H9 (cell line): ENCODE measurements around the gene MED29. TPM values are rescaled to one million over a fixed set of nuclear protein-coding genes. Genes with fewer than 3 reads are reported as not detected.
A peak's percentile ranks its signal among the peaks of the same experiment; 100 is the strongest.

ENCODE experiments used
- DNase-seq: peaks from one replicate; pipeline ENCODE4 v3.0.0-alpha.2; 2017
- H2AFZ ChIP-seq: one replicate; pipeline ENCODE4 v1.6.1; 2013; ENCODE audit warnings: mild to moderate bottlenecking, low read length, control low read depth, moderate library complexity
- H2AK5ac ChIP-seq: 2 replicates; pipeline ENCODE4 v1.6.1; 2013; ENCODE audit warnings: low read length, control low read depth, mixed read lengths; ENCODE audit not compliant: insufficient read length
- H2BK120ac ChIP-seq: one replicate; pipeline ENCODE4 v1.6.1; 2013; ENCODE audit warnings: low read depth, mild to moderate bottlenecking, low read length, control low read depth, inconsistent platforms; ENCODE audit not compliant: poor library complexity, severe bottlenecking
- H2BK12ac ChIP-seq: 2 replicates; pipeline ENCODE4 v1.6.1; 2013; ENCODE audit warnings: low read length, control low read depth, mixed read lengths, low read depth; ENCODE audit not compliant: insufficient read length
- H2BK15ac ChIP-seq: 2 replicates; pipeline ENCODE4 v1.6.1; 2013; ENCODE audit warnings: low read depth, low read length, control low read depth
- H2BK20ac ChIP-seq: one replicate; pipeline ENCODE4 v1.6.1; 2013; ENCODE audit warnings: low read depth, mild to moderate bottlenecking, low read length, control low read depth, inconsistent platforms; ENCODE audit not compliant: poor library complexity, severe bottlenecking
- H2BK5ac ChIP-seq: 2 replicates; pipeline ENCODE4 v1.6.1; 2013; ENCODE audit warnings: low read length, control low read depth, mixed read lengths; ENCODE audit not compliant: insufficient read length
- H3K14ac ChIP-seq: 2 replicates; pipeline ENCODE4 v1.6.1; 2013; ENCODE audit warnings: low read length, control low read depth; ENCODE audit not compliant: insufficient read depth
- H3K18ac ChIP-seq: 2 replicates; pipeline ENCODE4 v1.6.1; 2013; ENCODE audit warnings: low read depth, mild to moderate bottlenecking, mixed read lengths, low read length, control low read depth; ENCODE audit not compliant: insufficient read length
- H3K23ac ChIP-seq: 2 replicates; pipeline ENCODE4 v1.6.1; 2013; ENCODE audit warnings: low read length, control low read depth, mixed read lengths, low read depth; ENCODE audit not compliant: insufficient read length
- H3K23me2 ChIP-seq: 2 replicates; pipeline ENCODE4 v1.6.1; 2013; ENCODE audit warnings: low read depth, mild to moderate bottlenecking, mixed read lengths, low read length, control low read depth; ENCODE audit not compliant: insufficient read length, poor library complexity, severe bottlenecking
- H3K27ac ChIP-seq: 2 replicates; pipeline ENCODE4 v1.5.1; 2013; ENCODE audit warnings: low read length, control low read depth, mixed read lengths, low read depth; ENCODE audit not compliant: insufficient read length
- H3K27me3 ChIP-seq: 2 replicates; pipeline ENCODE4 v1.6.1; 2013; ENCODE audit warnings: low read length, control low read depth, inconsistent platforms; ENCODE audit not compliant: insufficient read depth
- H3K4ac ChIP-seq: 2 replicates; pipeline ENCODE4 v1.6.1; 2013; ENCODE audit warnings: low read depth, mild to moderate bottlenecking, control low read depth, inconsistent platforms, low read length, moderate library complexity
- H3K4me1 ChIP-seq: 2 replicates; pipeline ENCODE4 v1.6.1; 2013; ENCODE audit warnings: low read length, control low read depth, inconsistent platforms; ENCODE audit not compliant: insufficient read depth
- H3K4me2 ChIP-seq: 2 replicates; pipeline ENCODE4 v1.6.1; 2013; ENCODE audit warnings: low read length, control low read depth, mixed read lengths; ENCODE audit not compliant: insufficient read length, insufficient read depth
- H3K56ac ChIP-seq: 2 replicates; pipeline ENCODE4 v1.6.1; 2013; ENCODE audit warnings: low read depth, mild to moderate bottlenecking, mixed read lengths, low read length, control low read depth; ENCODE audit not compliant: insufficient read length
- H3K79me1 ChIP-seq: 2 replicates; pipeline ENCODE4 v1.6.1; 2013; ENCODE audit warnings: low read depth, mild to moderate bottlenecking, moderate library complexity, low read length, control low read depth, inconsistent platforms; ENCODE audit not compliant: insufficient read depth, poor library complexity, severe bottlenecking
- H3K79me2 ChIP-seq: 2 replicates; pipeline ENCODE4 v1.6.1; 2013; ENCODE audit warnings: low read length, control low read depth, inconsistent platforms; ENCODE audit not compliant: insufficient read depth
- H3K9ac ChIP-seq: 2 replicates; pipeline ENCODE4 v1.6.1; 2013; ENCODE audit warnings: low read length, control low read depth, mixed read lengths; ENCODE audit not compliant: insufficient read length; ENCODE audit errors: extremely low read depth
- H3K9me3 ChIP-seq: one replicate; pipeline ENCODE4 v1.6.1; 2013; ENCODE audit warnings: low read depth, low read length, inconsistent platforms; ENCODE audit not compliant: control insufficient read depth
- H3T11ph ChIP-seq: one replicate; pipeline ENCODE4 v1.6.1; 2013; ENCODE audit warnings: mild to moderate bottlenecking, low read length, control low read depth, inconsistent platforms
- H4K20me1 ChIP-seq: one replicate; pipeline ENCODE4 v1.6.1; 2013; ENCODE audit not compliant: control insufficient read depth, insufficient read length, insufficient read depth
- H4K5ac ChIP-seq: 2 replicates; pipeline ENCODE4 v1.6.1; 2013; ENCODE audit warnings: low read depth, mild to moderate bottlenecking, mixed read lengths, low read length, control low read depth; ENCODE audit not compliant: insufficient read length
- H4K8ac ChIP-seq: replicated peaks from 2 replicates; pipeline ENCODE4 v1.6.1; 2013; ENCODE audit warnings: low read length, control low read depth, mixed read lengths, low read depth; ENCODE audit not compliant: insufficient read length
- H4K91ac ChIP-seq: 2 replicates; pipeline ENCODE4 v1.6.1; 2013; ENCODE audit warnings: low read depth, mild to moderate bottlenecking, moderate library complexity, mixed read lengths, low read length, control low read depth; ENCODE audit not compliant: insufficient read length
- H3K27ac Mint-ChIP-seq, 3 experiments: 2 replicates in 2 of 3; 3 replicates in 1 of 3; pipeline ENCODE4 v1.8.0; 2020 to 2021; ENCODE audit warnings: mixed read lengths in 3 of 3, mild to moderate bottlenecking in 1 of 3, moderate library complexity in 1 of 3
- H3K27me3 Mint-ChIP-seq: 2 replicates; pipeline ENCODE4 v1.8.0; 2021; ENCODE audit warnings: low read depth, mild to moderate bottlenecking, moderate library complexity, mixed read lengths
- H3K36me3 Mint-ChIP-seq, 3 experiments: 2 replicates in 2 of 3; 3 replicates in 1 of 3; pipeline ENCODE4 v1.8.0; 2020 to 2021; ENCODE audit warnings: low read depth in 3 of 3, mixed read lengths in 3 of 3; ENCODE audit not compliant: insufficient read depth in 1 of 3
- H3K4me1 Mint-ChIP-seq, 2 experiments: 2 replicates each; pipeline ENCODE4 v1.8.0; 2020; ENCODE audit warnings: mixed read lengths in 2 of 2
- H3K4me3 Mint-ChIP-seq, 2 experiments: 2 replicates in 1 of 2; 3 replicates in 1 of 2; pipeline ENCODE4 v1.8.0; 2020 to 2021; ENCODE audit warnings: mild to moderate bottlenecking in 2 of 2, mixed read lengths in 2 of 2, moderate library complexity in 1 of 2
- H3K9me3 Mint-ChIP-seq, 2 experiments: 2 replicates in 1 of 2; 3 replicates in 1 of 2; pipeline ENCODE4 v1.8.0; 2020; ENCODE audit warnings: mild to moderate bottlenecking in 2 of 2, mixed read lengths in 2 of 2, moderate library complexity in 1 of 2
- WGBS: extraction: QIAGEN DNeasy Blood & Tissue Kit; methylation state at CpG from one replicate; pipeline ENCODE4 v1.1.7; 2013; ENCODE audit warnings: missing lambda C conversion rate, low lambda C conversion rate, mixed read lengths; ENCODE audit not compliant: insufficient read length; ENCODE audit errors: extremely low coverage; 5-methylcytosine and 5-hydroxymethylcytosine counted together
- total RNA-seq: library from RNA; stranded (reverse); gene quantifications from 2 replicates; pipeline ENCODE4 v1.2.1, GENCODE V29; 2021
- TF ChIP-seq, protein P1 (sequence below): fragments of 200-600 bp; sonication (generic); conservative IDR thresholded peaks from 3 replicates; pipeline ENCODE4 v1.8.0; 2021; ENCODE audit warnings: antibody characterized with exemption, mild to moderate bottlenecking

The MED29 gene
- total RNA-seq, 1 experiment from 2014 or later, result 48.3 TPM

DNA sequence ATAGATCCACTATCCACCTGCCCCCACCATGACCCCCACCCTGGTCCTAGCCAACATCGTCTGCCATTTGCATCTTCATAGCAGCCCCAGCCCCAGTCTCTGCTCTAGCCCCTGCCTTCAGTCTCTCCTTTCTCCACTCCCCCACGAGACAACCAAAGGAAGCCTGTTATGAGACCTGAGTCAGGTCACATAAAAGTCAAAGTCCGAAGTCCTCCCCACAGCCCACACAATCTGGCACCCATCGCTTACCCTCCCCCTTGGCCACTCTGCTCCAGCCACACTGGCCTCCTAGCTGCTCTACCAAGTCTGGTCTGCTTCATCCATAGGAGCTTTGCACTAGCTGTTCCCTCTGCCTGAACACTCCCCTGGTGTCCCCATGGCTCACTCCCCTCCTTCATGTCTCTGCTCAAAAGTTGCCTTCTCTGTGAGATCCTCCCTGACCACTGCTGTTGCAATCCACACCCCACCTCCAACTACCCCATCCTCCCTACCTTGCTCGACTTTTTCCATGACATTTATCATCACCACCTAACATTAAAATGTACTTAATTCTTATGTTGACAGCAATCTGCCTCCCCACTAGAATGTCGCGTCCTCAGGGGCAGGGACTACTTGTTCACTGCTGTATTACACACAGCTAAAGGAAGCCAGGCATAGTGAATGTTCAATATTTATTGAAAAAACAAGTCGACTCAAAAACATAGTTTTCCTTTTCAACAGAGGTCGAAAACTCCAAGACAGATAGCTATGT is 20.1 kb downstream of the MED29 start:
- Histone ChIP-seq H4K91ac (no peak overlapping the region), H2AFZ (no peak overlapping the region), H3T11ph (no peak overlapping the region), H3K18ac (no peak overlapping the region), H2AK5ac (no peak overlapping the region), H2BK15ac (no peak overlapping the region), H3K4ac (no peak overlapping the region), H3K27ac (no peak overlapping the region), H3K27me3 (no peaks in the 10 kb centered on the region), H3K56ac (no peak overlapping the region), H4K8ac (no peak overlapping the region), H4K5ac (no peak overlapping the region), H3K14ac (no peak overlapping the region), H3K79me2 (peaks cover 9% of the 10 kb centered on the region; the same call in 1 of the 2 replicates), H3K4me2 (peak overlapping the region; percentile 27), H2BK120ac (no peak overlapping the region), H3K23me2 (peaks cover 19% of the 10 kb centered on the region), H2BK20ac (no peak overlapping the region), H3K9me3 (no peaks in the 10 kb centered on the region), H3K23ac (no peak overlapping the region), H4K20me1 (peaks cover 2% of the 10 kb centered on the region), H3K79me1 (peaks cover 6% of the 10 kb centered on the region), H2BK12ac (no peak overlapping the region), H3K4me1 (peaks cover 4% of the 10 kb centered on the region; the same call in 1 of the 2 replicates), H3K9ac (no peak overlapping the region), H2BK5ac (no peak overlapping the region)
- H3K27me3 Mint-ChIP-seq, result peaks cover 1% of the 10 kb centered on the region; the same call in 1 of the 2 replicates
- H3K4me1 Mint-ChIP-seq, result peaks cover 41 to 51% of the 10 kb centered on the region in 2 experiments
- TF ChIP-seq, protein P1, sequence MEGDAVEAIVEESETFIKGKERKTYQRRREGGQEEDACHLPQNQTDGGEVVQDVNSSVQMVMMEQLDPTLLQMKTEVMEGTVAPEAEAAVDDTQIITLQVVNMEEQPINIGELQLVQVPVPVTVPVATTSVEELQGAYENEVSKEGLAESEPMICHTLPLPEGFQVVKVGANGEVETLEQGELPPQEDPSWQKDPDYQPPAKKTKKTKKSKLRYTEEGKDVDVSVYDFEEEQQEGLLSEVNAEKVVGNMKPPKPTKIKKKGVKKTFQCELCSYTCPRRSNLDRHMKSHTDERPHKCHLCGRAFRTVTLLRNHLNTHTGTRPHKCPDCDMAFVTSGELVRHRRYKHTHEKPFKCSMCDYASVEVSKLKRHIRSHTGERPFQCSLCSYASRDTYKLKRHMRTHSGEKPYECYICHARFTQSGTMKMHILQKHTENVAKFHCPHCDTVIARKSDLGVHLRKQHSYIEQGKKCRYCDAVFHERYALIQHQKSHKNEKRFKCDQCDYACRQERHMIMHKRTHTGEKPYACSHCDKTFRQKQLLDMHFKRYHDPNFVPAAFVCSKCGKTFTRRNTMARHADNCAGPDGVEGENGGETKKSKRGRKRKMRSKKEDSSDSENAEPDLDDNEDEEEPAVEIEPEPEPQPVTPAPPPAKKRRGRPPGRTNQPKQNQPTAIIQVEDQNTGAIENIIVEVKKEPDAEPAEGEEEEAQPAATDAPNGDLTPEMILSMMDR, result no peak
- H3K4me3 Mint-ChIP-seq, result peak overlapping the region; percentile 96 to 97
- DNase-seq, result no peak
- peak overlapping the region; percentile 12 to 76 (median 73); a peak in 6 of 7 replicates for H3K27ac Mint-ChIP-seq
- no CpG with 5 or more reads among the region's 9 CpGs for WGBS
- H3K36me3 Mint-ChIP-seq, result peaks cover 10 to 32% (median 24%) of the 10 kb centered on the region in 3 experiments
- no peaks in the 10 kb centered on the region; a peak in 1 of 5 replicates for H3K9me3 Mint-ChIP-seq
